Left lobe of liver (tissue), 2 donors: ENCODE data around the gene FOCAD. TPM values are rescaled to one million over a fixed set of nuclear protein-coding genes. Genes with fewer than 3 reads are reported as not detected.
A peak's percentile ranks its signal among the peaks of the same experiment; 100 is the strongest.

Source experiments
- ATAC-seq: fragments of 200-7000 bp; cut with Tn5 transposase; one replicate; pipeline ENCODE4 v1.9.1; 2020; ENCODE audit warnings: mild to moderate bottlenecking, moderate library complexity
- DNase-seq: peaks from one replicate; pipeline ENCODE4 v3.0.0-alpha.2; 2020; ENCODE audit warnings: low spot score
- total RNA-seq: library from RNA; stranded (reverse); gene quantifications from one replicate; pipeline ENCODE4 v1.2.1, GENCODE V29; 2021
- donor health status: DM: no; HTN: no; CAD: no; lungs with moderate emphysema.
- donor health status: DM: no; HTN: yes; CAD: no.

Gene FOCAD
- total RNA-seq, 1 donor from 2014 or later, result 7.5 TPM

DNA sequence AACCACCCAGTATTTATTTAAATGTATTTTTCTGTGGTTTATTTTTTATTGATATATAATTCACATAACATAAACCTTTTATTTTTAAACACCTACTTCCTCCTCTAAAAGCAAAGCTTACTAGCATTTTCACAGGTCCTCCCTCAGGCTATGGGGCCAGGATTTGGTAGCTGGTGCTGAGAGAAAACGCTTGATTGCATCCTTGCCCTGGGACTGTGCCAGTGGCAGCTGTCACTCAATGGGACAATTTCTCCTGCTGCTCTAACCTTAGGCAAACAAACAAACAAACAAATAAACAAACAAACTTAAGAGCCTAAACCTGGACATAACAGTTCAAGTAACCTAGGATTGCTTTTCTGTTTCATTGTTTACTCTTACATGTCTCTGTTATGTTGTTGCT is 102.7 kb downstream of the FOCAD start:
- DNase-seq (no peak), ATAC-seq (no peak)

- ATAC-seq, result peak; percentile 19
- no peak for DNase-seq
Observed at GRCh38 chr9:20788526-20789451, 104.7 kb downstream of the FOCAD start.

DNA sequence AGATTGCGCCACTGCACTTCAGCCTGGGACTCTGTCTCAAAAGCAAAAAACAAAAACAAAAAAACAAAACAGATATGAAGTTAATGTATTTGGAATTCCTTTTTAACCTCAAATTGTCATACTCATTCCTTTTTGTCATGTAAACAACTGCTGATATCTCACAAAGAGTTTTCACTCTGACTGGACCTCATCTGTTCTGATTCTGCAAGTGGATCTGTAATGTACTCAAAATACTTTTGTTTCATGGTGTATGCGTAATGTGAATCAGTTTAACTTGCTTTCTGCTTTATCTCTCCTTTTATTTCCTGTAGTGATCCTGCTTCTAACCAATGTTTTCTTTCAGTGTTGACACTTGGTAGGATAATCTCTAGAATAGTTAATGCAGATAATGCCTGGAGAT is 106.7 kb downstream of the FOCAD start:
- DNase-seq (no peak), ATAC-seq (no peak)

DNA sequence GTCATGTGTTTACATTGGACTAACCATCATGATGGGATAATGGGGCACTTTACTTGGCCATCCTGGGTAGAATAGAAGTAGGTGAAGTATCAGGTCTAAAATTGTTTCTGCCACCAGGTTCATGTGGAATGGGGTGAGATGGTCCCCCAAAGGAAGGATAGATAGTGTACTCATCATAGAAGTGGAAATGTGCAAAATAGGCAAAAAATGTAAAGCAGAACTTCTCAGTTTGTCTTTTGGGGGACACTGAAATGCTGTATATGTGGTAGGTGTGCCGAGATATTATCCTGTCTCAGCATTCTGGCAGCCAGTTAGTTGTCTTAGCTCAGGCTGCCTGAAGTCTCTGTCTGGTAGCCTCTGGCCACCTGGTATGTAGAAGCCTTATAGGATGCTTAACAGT is 107.6 kb downstream of the FOCAD start:
- no peak for ATAC-seq
- DNase-seq, result no peak

DNA sequence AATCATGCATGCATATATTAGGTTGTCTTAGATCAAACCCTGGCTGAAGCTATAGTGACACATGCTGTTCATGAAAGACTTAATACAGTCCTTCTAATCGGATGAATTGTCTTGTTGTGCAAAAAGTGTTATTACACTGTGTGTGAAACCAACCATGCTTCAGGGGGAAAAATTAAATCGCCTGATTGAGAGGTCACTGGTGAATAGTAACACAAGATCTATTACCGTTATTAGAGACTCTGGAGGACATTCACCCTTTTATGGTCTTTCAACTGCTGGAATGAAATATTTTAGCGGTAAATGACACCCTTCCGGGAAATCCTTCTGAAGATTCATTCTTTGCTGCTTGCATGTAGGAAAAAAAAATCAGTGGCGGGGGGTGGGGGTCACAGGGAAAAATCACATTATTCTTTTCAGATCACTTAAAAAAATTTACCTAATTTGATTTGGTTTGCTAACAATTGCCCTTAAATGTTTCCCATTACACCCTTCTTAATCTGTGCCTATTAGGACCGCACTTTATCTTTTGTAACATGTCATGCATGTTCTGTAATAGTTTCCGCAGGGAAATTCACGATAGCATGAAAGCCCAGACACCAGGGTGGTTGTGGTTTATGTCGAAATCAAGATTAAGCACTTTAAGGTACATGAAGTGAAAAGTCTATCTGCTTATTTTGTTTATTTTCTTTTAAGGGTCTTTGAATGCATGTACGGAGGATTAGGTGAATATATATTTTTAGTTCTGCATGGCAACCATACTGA is 120.6 kb downstream of the FOCAD start:
- ATAC-seq (no peak), DNase-seq (no peak)

DNA sequence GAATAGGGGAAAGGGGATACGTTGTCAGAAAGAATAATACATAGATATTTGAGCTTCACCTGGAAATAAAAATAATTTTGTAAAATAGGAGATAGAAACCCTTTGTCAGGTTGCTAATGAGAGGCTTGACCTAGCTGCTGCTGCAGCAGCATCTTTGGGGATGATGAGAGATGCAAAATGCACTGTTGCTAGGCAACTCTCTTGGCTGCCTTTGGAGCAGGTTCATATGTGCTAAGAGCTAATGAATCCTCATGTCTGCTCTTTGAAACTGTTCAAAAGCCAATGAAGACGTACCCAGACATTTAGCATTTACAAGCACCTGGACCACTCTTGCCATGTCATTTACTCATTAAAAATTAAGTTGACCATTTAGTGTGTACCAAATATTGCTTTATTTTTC is 121.7 kb downstream of the FOCAD start:
- ATAC-seq, result no peak
- no peak for DNase-seq

GRCh38 chr9:20808002-20808401 is 123.9 kb downstream of the FOCAD start:
- DNase-seq, result no peak
- ATAC-seq, result no peak

- DNase-seq (no peak), ATAC-seq (no peak)
Observed at GRCh38 chr9:20811872-20812271, 127.8 kb downstream of the FOCAD start.

DNA sequence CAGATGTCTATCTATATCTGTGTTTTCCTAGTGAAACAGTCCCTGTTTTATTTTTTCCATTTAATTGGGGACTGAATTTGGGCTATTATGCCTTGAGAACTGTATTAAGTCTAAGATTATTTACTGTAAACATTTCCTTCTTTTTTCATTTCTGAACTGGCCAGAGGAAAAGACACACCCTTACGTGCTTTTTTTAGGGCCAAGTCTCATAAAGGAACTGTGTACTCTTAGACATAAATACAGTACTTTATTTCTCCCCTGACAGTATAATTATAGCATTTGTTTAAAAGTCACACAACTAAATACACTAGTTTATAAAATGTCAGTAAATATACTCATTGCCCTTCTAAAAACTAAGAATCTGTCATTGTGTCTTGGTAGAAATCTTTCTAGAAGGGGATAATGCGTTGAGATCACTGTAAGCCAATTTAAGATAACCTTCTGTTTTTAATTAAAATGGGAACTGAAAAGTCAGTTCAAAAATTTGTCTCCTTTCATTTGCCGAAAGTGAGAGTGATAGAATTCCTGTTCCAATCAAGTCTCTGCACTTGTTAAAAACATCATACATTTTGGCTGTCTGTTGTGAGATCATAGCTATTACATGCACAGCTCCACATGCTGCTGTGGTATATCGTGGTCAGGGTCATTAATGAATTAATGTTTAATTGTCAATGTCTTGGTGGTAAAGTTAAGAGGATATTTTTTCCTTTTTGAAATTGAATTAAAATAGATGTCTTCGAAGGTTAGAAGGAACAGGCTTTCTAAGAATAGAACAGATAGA is 132.1 kb downstream of the FOCAD start:
- DNase-seq, result no peak
- ATAC-seq, result no peak

GRCh38 chr9:20823051-20823450 is 139.0 kb downstream of the FOCAD start:
- ATAC-seq (no peak), DNase-seq (no peak)

DNA sequence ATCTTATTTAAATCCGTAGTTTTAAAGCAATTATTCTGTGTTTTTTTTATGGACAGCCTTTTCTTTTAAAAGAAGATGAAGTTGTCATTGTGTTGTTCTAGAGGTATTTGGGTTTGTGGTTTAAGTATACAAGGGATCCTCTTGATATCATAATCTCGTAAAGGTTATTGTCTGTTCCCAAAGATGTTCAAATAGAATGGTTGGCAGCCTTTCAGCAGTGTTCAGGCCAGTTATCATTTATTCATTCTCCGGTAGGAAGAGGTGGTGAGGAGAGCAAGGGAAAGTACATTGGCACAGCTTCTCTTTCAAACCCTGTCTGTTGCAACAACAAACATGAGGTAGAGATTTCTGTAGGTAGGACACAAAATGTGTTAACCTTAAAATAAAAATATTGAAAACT is 147.0 kb downstream of the FOCAD start:
- ATAC-seq, result no peak
- no peak for DNase-seq

DNA sequence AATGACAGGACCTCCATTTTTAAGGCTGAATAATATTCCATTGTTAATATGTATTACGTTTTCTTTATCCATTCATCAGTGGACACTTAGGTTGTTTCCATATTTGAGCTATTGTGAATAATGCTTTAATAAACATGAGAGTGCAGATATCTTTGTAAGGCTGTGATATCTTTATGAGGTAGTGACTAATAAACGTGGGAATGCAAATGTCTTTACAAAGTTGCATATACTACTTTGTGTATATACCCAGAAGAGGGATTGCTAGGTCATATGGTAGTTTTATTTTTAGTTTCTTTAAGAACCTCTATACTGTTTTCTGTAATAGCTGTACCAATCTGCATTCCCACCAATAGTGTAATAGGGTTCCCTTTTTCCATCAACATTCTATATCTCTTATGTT is 148.7 kb downstream of the FOCAD start:
- no peak for DNase-seq
- no peak for ATAC-seq

DNA sequence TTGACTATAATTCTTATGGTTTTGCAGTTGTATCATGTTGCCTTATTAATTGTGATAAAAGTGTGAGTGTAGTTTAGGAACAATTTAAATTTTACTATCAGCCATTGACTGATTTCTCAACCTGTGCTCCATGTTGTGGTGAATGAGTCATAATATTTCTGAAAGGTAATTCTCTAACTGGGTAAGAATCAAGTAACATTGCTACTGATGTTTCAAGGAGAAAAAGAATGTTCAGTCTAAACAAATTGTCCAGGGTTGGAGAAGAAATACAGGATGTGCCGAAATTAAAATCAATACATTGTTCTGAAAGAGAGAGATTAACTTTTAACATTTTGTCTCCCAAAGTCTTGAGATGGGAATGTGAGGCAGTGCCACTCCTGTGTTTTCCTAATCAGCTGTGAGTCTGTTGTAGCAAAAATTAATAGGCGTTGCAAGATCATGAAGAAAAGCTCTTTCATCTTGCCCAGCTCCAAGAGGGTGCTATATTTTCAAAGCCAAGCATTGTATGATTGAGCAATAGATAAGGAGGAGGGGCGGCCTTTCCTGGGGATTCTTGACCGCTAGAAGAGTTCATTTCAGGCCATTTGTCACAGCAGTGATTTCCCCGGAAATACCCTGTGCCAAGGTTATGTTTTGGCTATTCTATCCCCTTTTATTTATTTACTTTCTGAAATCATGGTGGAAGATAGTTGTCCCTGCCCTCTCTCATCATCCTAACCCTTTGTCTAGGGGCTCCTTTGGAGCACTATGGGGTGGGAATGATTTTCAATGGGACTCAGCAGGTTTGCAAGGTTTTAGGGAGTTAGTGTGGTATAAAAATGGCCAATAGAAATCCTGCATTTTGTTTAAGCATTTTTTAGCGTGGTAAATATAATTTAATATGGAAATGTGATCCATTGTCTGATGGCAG is 151.6 kb downstream of the FOCAD start:
- ATAC-seq (peak; percentile 71), DNase-seq (no peak)

DNA sequence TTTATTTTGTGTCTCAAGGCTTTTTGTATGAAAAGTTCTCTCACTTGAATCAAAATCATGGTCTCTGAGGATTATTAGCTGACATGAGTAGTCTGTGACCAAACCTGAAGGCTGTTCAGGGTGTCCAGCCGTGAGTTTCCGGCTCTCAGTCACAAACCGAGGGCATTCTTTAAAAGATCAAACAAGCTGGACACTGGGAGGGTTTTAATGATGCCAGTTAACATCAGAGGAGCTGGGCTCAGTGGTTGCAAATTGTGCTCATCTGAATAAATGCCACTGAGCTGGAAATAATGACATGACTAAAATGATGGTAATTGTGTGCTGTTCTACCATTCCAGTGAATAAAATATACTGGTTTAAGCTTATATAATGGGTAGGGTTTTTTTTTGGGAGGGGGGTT is 153.1 kb downstream of the FOCAD start:
- ATAC-seq (no peak), DNase-seq (no peak)

DNA sequence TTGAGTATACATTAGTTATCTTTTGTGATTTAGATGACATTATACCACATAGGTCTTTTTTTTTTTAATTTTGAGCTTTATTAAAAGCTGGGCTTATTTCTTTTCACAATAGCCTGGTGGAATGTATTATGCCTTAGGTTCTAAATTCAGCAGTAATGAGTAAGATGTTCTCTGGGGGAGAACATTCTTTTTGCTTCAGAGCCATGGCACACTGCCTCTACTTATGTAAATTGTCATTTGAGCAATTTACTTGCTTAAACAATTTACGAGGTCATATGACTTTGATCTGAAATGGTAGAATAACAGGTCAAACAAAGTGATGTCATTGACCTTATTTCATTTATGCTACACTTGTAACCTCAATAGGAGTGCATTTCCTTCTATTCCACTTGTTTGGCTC is 154.2 kb downstream of the FOCAD start:
- DNase-seq (no peak), ATAC-seq (no peak)

DNA sequence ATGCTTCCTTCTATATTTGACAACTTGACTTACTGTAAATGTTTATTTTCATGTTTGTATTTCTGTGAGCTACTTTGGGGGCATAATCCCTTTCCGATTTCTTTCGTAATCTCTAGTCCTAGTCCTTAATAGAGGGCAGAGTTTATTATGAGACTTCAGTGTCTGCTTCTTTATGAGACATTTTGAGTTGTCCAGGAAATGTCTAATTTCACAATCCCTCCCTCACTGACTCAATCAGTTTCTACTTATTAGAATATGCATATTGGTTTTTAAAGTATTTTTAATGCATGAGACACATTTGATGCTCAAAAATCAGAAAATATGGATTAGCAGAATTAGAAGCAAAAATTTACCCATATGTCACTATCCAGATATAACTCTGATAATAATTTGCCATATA is 160.9 kb downstream of the FOCAD start:
- ATAC-seq (no peak), DNase-seq (no peak)

DNA sequence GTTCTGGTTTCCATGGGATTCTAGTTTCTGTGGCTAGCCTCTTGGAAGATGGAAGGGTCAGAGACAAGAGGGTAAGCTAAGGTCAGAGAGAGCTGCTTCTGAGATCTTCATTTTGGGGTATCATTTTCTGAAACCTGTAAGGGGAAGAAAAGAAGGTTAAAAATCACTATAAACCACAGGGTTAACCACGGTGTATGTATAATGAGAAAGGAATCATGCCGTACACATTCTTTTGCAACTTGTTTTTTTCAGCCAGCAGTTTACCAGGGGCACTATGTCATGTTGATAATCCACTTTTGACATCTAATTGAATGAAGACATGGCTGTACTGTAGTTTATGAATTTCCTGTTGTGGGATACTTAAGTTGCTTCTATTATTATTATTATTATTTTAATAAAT is 164.4 kb downstream of the FOCAD start:
- ATAC-seq, result no peak
- no peak for DNase-seq

- DNase-seq (no peak), ATAC-seq (no peak)
Observed at GRCh38 chr9:20853866-20854265, 169.8 kb downstream of the FOCAD start.

GRCh38 chr9:20854444-20854843 is 170.4 kb downstream of the FOCAD start:
- ATAC-seq (no peak), DNase-seq (no peak)

DNA sequence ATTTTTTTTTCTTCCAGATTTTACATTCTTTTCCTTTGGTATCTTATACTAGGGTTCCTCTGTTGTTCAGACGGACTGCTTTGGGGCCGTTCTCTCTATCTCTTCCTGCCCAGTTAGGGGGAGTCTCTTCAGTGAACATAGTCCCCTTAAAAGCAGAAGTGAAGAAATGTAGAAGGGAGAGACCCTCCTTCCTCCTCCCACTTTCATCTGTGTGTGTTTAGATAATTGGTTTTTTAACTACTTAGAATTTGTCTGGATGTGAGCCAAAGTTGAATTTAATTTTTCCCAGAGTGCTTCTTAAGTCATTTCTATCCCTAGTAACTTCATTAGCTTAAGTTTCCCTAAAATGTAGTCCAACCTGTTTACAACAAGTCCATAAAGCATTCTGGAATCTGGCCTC is 179.9 kb downstream of the FOCAD start:
- ATAC-seq, result no peak
- no peak for DNase-seq
